Measurements from ENCODE around the gene EFCAB14. TPM values are rescaled to one million over a fixed set of nuclear protein-coding genes. Genes with fewer than 3 reads are reported as not detected.

EFCAB14 gene
- total and polyA plus RNA-seq, 2 of the 8 experiments (the other 6 are each of a cell fraction or from before 2014, with no cell fraction given), result 19.4 to 40.4 TPM

- no peak for DNase-seq (ENCODE audit: low read depth in 1 of 2, low spot score in 2 of 2)
- POLR2A ChIA-PET (ENCODE audit: partially characterized antibody), result no interaction called here
Observed at GRCh38 chr1:46684670-46685069, 34.2 kb downstream of the EFCAB14 start.

More at GRCh38 chr1:46684670-46685069, 34.2 kb downstream of the EFCAB14 start:
- peaks cover 16 to 82% (median 59%) of the 10 kb centered on the region in 4 experiments for H3K36me3 ChIP-seq (ENCODE audit: control insufficient read depth in 2 of 4, insufficient read depth in 4 of 4, low read length in 3 of 4)
- H3K9me3 ChIP-seq (ENCODE audit: insufficient read depth in 2 of 2, low read depth in 1 of 2, low read length in 1 of 2), result no peaks in the 10 kb centered on the region
- FAIRE-seq, result no peak
- H3K4ac ChIP-seq (replicated peaks; ENCODE audit: insufficient read length, low read depth, low read length), result no peak overlapping the region
- H3K56ac ChIP-seq (replicated peaks; ENCODE audit: insufficient read length, low read depth, low read length), result no peak overlapping the region
- no peak overlapping the region for H3K4me3 ChIP-seq (ENCODE audit: extremely low read depth in 1 of 4, insufficient read depth in 2 of 4, low read depth in 3 of 4, low read length in 4 of 4)
- H4K20me1 ChIP-seq (replicated peaks in 1 of 2; ENCODE audit: control insufficient read depth in 1 of 2, insufficient read depth in 2 of 2, low read length in 2 of 2), result no peaks in the 10 kb centered on the region
- CTCF ChIA-PET (ENCODE audit: partially characterized antibody), result interaction anchor here (1.1 to 1.2 kb wide), 2 partner anchors 33 to 41 kb away, joined by 3 read pairs; no protein-coding TSS in a partner anchor
- H3K79me1 ChIP-seq (ENCODE audit: low read depth, low read length), result no peaks in the 10 kb centered on the region
- no peak overlapping the region for H3K4me2 ChIP-seq (ENCODE audit: insufficient read depth in 1 of 2, low read depth in 2 of 2, low read length in 2 of 2)
- H3K27me3 ChIP-seq (replicated peaks in 1 of 4; ENCODE audit: control insufficient read depth in 3 of 4, extremely low read depth in 1 of 4, insufficient read depth in 3 of 4, low read length in 3 of 4), result no peaks in the 10 kb centered on the region
- H3K4me1 ChIP-seq (replicated peaks in 1 of 4; ENCODE audit: control insufficient read depth in 3 of 4, insufficient read depth in 4 of 4, low read length in 3 of 4), result no peaks in the 10 kb centered on the region; a peak in 1 of 7 replicates
- no peak overlapping the region for H2BK120ac ChIP-seq (replicated peaks; ENCODE audit: low read depth, low read length)
- H3K27ac ChIP-seq (ENCODE audit: low read depth, low read length), result no peak overlapping the region
- H2BK15ac ChIP-seq (ENCODE audit: low read length), result no peak overlapping the region
- H4K5ac ChIP-seq (ENCODE audit: insufficient read length, low read depth, low read length), result no peak overlapping the region
- no peak overlapping the region for H3K14ac ChIP-seq (ENCODE audit: insufficient read length)
- no peaks in the 10 kb centered on the region for H3K79me2 ChIP-seq (ENCODE audit: control insufficient read depth in 1 of 2, insufficient read depth in 2 of 2, low read length in 2 of 2)
- no peak overlapping the region for H4K8ac ChIP-seq (ENCODE audit: extremely low read depth, insufficient read depth, low read length)
- H3K23me2 ChIP-seq (ENCODE audit: low read depth, low read length), result no peaks in the 10 kb centered on the region
- no peak overlapping the region for H3K9ac ChIP-seq (replicated peaks in 1 of 4; ENCODE audit: extremely low read depth in 1 of 4, low read depth in 3 of 4, low read length in 3 of 4)
- no peak for TF ChIP-seq BACH1 (IDR thresholded peaks at IDR 0.05; ENCODE audit: low read length)
- TF ChIP-seq CTCF (IDR thresholded peaks at IDR 0.05; ENCODE audit: control extremely low read depth in 1 of 3, insufficient read depth in 1 of 3, low read depth in 1 of 3, low read length in 3 of 3), result no peak
- no peak for TF ChIP-seq BRCA1 (IDR thresholded peaks at IDR 0.05; ENCODE audit: low read depth, low read length)
- no peak for TF ChIP-seq CEBPB (IDR thresholded peaks at IDR 0.05; ENCODE audit: low read depth, low read length)
- TF ChIP-seq CTBP2 (IDR thresholded peaks at IDR 0.05; ENCODE audit: borderline replicate concordance, insufficient read depth, insufficient read length, low read length), result no peak
- TF ChIP-seq FOSL1 (IDR thresholded peaks at IDR 0.05; ENCODE audit: insufficient read depth, low read depth, low read length), result no peak
- no peak for TF ChIP-seq CBX5 (IDR thresholded peaks at IDR 0.05; ENCODE audit: low read depth, low read length)
- TF ChIP-seq JUN (IDR thresholded peaks at IDR 0.05; ENCODE audit: low read depth, low read length), result no peak
- TF ChIP-seq TBP (IDR thresholded peaks at IDR 0.05; ENCODE audit: low read depth, low read length), result no peak
- no peak for TF ChIP-seq RNF2 (IDR thresholded peaks at IDR 0.05; ENCODE audit: borderline replicate concordance, low read depth, low read length, missing control alignments, poor library complexity, severe bottlenecking)
- no peak overlapping the region for H2BK12ac ChIP-seq (ENCODE audit: low read depth, low read length)
- WGBS, 2 experiments (ENCODE audit: extremely low coverage in 1 of 2, insufficient coverage in 1 of 2, insufficient read length in 1 of 2, insufficient replicate concordance in 2 of 2, low coverage in 1 of 2, low lambda C conversion rate in 2 of 2, missing lambda C conversion rate in 1 of 2), result 88% methylated on average over 2 of the region's 2 CpGs; no CpG with 5 or more reads in 1 of the 2 experiments
- no peak overlapping the region for H4K91ac ChIP-seq (replicated peaks; ENCODE audit: insufficient read length, low read length)
- H2AFZ ChIP-seq (ENCODE audit: low read length), result no peak overlapping the region
- H2BK5ac ChIP-seq (ENCODE audit: low read depth, low read length), result no peak overlapping the region
- no peak overlapping the region for H2AK5ac ChIP-seq (ENCODE audit: low read depth, low read length)
- H3K18ac ChIP-seq (ENCODE audit: extremely low read depth, low read length), result no peak overlapping the region
- no peak overlapping the region for H3K23ac ChIP-seq (ENCODE audit: insufficient read length)
- no peak overlapping the region for H2BK20ac ChIP-seq (ENCODE audit: low read length)
